GM19025 (cell line): ENCODE measurements around the gene DHX35.

Source experiments
- ATAC-seq: cut with Tn5 transposase; IDR thresholded peaks from one replicate; pipeline ENCODE4 v1.9.1; 2021; ENCODE audit warnings: mild to moderate bottlenecking, low read depth, moderate library complexity; ENCODE audit not compliant: unreplicated experiment

The DHX35 gene

DNA sequence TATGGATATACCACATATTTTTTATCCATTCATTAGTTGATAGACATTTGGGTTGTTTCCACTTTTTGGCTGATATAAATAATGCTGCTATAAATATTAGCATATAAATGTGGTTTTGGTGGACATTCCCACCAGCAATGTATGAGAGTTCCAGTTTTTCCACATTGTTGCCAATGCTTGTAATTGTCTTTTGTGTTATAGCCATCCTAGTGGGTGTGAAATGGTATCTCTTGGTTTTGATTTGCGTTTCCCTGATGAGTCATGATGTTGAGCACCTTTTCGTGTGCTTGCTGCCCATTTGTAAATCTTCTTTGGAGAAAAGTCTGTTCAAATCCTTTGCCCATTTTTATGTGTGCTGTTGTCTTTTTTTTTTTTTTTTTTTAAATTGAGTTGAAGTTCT lies 54.4 kb downstream of the DHX35 start:
- ATAC-seq = no peak

DNA sequence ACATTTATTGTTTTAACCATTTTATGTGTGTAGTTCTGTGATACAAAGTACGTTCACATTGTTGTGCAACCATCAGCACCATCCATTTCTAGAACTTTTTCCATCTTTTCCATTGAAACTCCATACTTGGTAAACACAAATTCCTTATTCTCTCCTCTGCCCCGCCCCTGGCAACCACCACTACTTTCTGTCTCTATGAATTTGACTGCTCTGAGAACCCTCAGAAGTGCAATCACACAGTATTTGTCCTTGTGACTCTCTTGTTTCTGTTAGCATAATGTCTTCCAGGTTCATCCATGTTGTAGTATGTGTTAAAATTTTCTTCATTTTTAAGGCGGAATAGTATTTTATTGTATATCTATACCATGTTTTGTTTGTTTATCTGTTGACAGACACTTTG lies 56.9 kb downstream of the DHX35 start:
- no peak for ATAC-seq

DNA sequence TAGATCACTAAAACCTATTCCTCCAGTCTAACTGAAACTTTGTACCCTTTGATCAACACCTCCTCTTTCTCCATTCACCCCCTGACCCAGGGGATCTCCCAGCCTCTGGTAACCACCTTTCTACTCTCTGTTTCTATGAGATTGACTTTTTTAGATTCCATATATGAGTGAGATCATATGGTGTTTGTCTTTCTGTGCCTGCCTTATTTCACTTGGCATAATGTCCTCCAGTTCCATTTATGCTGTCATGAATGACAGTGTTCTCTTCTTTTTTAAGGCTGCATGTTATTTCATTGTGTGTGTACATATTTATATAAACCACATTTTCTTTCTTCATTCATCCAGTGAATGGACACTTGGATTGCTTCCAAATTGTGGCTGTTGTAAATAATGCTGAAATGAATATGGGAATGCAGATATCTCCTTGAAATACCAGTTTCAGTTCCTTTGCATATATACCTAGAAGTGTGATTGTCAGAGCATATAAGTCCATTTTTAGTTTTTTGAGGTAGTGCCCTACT lies 57.7 kb downstream of the DHX35 start:
- peak; percentile 81 for ATAC-seq

DNA sequence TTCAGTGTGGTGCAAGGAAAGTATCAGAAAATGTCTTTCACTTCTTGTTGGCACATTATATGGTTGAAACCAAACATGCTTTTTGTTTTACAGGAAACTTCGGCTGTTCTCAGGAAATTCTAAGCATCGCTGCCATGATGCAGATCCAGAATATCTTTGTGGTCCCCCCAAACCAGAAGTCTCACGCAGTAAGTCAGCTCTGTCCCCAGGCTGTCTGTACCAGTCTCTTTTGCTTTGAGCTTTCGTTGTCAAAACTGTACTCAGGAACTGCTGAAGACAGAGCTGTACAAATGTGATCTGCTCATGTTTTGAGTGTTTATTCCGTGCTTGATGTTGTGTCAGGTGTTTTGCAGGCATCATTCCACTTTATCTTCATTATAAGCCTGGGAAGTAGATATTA lies 59.6 kb downstream of the DHX35 start:
- ATAC-seq = no peak

DNA sequence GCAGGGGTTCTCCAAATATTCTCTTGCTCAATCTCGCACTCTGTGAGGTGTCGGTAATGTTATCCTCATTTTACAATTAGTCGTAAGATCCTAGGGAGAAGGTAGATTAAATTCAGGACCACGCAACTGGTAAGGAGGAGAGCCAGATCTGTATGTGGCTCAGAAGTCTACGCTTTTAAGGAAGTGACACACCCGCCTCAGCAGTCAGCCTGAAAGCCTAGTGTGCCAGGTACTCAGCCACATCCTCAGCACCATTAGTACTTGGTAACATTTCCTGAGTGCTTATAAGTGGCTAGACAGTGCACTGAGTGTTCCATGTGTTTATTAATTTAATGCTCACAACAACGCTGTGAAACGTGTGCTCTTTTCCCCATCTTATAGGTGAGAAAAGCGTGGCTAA lies 63.7 kb downstream of the DHX35 start:
- no peak for ATAC-seq

DNA sequence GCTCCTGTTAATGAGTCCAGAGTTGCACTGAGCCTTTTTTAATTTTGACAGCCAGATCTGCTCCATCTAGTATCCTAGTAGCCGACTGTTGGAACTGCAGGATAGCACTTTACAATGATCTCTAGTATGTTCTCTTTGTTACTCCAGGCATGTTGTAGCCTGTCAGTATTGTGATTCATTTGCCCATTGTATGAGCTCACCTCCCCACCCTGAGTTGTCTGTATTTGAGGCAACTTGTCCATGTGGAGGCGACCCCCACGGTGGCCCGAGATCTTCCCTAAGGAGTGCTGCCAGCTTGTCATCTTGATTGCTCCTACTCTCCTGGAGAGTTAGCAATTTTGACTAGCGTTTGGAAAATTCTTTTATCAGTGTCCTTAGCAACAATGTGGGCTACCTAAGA lies 67.2 kb downstream of the DHX35 start:
- ATAC-seq = no peak

DNA sequence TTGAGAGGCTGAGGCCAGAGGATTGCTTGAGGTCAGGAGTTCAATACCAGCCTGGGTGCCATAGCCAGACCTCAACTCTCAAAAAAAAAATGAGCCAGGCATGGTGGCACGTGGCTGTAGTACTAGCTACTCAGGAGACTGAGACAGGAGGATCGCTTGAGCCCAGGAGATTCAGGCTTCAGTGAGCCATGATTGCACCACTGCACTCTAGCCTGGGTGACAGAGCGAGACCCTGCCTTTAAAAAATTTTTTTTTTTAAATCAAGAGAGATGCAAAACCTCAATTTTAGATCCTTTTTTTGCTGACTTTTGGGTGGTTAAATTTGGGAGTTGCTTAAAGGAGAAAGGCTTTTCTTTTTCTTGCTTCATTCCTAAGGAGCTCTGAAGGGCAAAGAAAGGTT lies 70.9 kb downstream of the DHX35 start:
- no peak for ATAC-seq

DNA sequence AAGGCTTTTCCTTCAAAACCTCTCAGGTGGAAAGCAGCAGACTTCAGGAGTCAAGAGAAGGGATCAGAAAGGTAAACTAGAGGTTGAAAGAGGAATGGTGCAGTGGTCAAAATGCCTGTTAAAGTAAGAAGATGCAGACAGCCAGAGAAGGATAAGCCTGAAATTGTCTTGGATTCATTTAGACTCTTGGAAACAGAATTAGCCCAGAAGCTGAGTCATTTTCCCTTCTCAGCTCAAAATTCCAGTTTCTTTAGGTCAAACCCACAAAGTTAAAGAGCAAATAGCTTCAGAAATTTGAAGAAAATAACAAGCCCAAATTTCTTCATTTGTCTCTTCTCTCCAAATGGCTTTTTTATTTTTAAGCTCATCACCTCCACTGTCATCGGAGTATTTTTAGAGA lies 73.9 kb downstream of the DHX35 start:
- no peak for ATAC-seq

DNA sequence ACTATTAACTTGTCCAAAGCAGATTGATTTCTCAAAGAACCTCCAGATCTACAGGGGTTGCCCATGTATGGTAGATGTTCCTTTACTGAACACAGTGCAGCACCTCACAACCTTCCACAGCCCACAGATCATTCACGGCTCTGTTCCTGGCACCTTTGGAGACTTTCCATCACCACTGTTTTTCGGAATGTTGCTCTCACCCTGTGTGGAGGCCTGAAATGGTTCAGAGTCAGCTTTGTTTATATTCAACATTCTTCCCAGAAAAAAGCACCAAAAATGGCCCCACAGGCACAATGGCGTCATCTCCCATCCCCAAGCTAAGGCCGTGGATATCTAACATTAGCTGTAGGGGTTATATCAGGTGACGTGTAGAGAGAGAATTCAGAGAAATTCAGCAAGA lies 74.7 kb downstream of the DHX35 start:
- no peak for ATAC-seq

DNA sequence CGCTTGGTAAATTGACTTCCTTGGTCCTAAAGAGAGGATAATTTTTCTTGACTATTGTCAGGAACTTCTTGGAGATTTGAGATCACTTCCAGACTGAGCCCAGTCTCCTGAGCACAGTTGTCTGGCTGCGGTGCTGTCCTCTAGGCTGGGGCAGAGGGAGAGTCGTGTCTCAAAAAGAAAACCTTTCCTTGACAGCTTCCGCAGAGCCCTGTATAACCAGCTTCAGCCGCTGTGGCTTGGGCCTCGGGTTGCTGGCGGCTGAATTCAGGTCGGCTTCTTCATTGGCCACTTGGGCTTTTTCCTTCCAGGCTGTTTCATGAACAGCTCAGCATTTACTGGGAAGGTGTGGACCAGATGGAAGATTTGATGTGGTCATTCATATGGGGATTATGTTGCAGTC lies 75.9 kb downstream of the DHX35 start:
- ATAC-seq = no peak

DNA sequence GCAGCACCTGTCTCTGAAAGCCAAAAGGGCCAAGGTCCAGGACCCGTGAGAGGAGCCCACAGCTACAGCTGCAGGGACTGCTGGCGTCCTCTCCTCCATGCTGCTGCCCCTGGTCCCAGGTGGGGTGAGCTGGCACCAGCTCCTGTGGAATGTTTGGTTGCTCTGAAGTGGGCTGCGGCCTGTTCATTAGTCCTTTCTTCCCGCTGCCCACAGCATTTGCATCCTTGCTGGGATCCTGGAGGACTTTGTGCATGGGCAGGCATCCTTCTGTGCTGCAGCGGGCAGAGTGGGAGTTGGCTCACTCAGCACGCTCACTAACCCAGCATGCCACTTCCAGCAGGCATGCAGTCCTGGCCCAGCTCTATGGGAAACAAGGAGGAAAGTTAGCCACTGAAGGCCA lies 76.4 kb downstream of the DHX35 start:
- no peak for ATAC-seq

DNA sequence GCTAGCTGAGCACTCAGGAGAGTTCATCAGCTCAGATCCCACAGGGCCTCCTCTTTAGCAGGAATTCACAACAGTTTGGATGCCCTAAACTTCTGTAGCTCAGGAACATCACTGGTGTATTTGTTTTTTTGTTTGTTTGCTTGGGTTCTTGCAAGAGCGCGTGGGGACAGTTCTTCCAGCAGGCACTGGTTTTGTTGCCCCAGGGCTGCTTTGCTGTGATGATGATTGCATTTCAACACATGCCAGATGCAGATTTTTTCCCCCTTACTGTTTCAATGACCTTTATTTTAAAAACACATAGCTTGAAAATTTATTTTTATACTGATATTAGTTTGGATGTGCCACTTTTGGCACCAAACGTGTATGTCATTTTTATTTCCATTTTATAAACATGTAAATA lies 77.1 kb downstream of the DHX35 start:
- no peak for ATAC-seq

DNA sequence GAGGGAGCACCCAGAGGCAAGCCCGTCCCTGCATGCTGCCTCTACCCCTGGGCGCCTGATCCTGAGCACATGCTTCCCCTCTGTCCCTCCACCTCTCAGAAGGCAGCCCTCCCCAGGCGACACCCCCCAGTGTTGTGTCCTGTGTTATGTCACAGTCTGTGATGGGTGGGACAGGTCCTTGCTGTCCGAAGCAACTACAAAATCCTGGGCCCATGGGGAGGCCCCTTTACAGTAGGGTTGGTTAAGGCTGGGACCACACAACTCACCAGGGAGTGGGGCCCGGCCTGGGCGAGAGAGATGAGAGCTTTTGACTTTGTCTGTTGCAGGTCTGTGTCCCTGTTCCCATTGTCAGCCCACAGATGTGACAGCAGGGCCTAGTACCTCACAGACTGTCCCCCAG lies 78.0 kb downstream of the DHX35 start:
- no peak for ATAC-seq

DNA sequence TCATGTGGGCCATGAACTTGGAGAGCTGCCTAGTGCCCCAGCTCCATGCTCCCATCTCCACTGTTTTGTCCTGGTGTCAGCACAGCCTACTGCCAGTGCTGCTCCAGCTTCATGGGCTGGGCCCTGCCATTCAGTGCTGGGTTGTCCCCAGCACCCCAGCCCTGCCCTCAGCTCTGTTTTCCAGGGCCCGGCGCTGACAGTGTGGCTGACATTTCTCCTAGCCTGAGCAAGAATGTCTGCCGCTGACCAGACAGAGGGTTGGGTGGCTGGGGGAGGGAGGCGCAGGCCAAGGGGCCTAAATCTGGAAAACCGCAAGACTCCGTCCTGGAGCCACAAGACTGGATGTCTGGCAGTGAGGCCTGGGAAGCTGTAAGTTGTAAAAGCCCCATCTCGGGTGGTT lies 78.9 kb downstream of the DHX35 start:
- no peak for ATAC-seq

DNA sequence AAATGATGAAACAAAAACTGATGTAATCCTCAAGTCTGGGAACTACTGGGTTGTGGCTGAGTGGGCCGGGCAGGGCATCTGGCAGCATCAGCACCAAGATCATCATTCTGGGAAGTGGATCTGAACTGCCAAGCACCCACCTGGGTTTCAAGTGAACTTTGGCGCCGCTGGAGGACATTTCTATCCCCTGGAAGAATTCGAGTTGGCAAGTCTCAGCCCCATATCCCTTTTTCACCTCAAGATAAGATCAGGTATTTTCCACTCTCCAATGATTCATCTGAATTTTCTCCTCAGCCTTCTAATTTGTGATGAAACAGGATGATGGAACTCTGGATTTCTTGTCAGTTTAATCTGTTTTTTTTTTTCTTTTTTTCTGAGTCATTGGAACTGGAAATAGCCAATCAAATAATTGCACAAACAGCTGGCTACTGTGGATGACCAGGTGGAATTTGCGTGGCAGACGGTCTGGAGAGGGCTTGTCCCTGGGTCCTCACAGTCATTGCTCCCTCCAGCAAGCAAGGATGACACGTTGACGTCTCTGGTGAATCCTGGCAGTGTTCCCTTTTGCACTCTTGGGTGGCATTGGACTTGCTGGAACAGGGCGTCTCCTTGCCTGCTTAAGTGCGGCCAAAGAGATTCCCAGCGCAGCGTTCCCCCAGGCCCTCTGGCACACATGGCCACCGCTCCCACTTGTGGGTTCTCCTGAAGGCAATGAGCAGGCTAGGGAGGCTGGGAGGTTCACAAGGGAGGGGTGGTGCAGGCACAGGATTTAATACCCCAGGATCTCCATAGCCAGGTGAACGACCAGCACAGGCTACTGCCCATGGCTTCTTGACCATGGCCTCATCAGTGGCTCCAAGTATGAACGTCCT lies 80.4 kb downstream of the DHX35 start:
- ATAC-seq = no peak

DNA sequence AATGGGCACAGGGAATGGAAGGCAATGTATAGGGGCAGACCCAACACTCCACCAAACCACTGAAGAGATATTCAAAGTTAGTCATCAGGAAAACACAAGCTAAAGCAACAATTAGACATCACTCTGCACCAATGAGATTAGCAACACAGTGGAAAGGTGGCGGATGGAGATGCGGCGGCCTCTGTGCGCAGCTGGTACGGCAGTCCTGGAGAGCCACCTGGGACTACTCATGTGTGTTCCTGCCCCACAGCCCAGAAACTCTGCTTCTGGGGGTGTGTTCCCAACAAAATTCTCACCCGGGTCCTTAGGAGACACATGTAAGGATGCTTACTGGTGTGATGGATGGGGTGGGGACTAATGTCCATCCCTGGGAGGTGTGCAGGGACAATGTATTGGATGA lies 82.4 kb downstream of the DHX35 start:
- no peak for ATAC-seq

DNA sequence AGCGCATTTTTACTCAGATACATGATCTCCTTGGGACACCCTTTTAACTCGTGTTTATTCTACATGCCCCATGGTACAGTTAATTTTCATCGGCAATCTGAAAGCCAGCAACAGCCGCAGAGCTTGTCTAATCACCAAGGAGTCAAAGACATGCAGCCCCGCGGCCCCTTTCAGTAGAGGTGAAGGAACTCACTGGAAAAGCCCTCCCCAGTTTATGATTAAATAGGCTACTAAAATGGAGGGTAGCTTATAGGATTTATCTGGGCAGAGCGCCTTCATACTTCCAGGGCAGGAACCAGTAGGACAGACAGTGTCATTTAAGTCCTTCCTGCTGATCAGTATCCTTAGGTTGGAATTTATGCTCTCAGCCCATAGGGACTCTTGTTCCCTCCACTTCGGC lies 83.5 kb downstream of the DHX35 start:
- ATAC-seq = no peak

DNA sequence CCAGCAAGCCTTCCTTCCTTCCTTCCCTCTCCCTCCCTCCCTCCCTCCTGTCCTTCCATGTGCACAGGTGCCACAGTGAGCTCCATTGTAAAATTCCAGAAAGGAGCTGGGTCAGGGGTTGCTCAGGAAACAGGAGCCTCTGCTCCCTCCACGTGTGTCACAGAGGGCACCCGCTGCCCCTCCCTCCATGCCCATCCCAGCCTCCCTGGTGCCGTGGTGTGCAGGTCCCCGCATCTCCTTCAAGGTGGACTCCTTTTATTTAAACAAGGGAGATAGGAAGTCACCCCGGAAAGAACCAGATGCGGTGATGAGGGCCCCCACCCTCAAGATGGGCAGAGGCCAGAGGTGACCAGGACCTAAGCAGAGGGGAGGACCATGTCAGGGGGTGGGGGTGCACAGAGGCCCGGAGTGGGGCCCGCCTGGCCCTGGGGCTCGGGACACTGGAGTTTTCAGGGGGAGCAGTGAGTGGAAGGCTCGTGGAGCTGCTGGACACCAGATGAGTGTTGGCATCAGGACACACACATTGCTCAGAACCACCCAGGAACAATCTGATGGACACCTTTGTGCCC lies 85.4 kb downstream of the DHX35 start:
- no peak for ATAC-seq

DNA sequence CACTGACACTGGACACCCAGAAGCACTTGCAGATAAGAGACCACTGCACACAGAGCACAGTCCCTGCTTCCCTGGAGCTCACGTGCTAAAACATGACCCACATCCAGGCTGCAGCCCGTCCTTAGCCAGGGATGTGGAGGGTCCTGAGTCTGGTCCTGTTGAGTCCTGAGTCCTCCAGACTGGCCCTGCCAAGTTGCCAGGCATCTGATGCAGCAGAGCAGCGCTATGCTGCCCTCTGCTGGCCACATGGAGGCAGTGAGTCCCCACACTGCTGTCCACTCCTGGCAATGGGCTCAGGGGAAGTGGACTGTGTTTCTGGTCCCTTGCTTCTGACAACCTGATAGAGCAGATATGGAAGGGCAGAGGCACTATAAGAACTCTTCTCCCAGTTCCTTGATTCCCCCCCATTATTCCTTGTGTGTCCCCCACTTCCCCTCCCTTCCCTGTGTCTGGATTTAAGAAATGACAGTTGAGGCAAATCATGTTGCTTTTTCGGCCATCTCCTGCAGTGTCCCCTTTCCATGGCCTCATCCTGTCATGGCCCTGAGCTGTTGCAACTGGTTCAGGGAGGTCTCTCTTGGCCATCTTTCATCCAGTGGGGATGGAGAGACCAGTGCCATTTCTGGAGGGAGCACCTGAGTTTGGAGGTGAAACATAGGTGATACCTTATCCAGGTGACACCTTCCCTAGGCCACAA lies 86.0 kb downstream of the DHX35 start:
- no peak for ATAC-seq

DNA sequence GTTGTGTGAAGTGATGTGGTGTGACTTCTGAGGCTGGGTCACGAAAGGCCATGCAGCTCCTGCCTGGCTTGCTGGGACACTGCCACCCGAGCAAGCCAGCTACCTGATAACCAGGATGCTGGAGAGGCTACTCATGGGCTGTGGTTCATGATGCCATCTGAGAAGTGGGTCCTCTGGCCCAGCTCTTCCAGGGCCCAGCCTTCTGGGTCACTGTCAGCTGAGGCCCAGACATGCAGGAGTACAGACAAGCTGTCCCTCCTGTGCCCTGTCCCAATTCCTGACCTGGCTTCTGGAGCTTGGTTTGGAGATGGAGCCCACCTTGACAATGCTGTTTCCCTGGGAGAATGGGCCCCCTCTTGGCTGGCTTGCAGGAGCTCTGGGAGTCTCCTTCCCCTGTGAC lies 87.0 kb downstream of the DHX35 start:
- ATAC-seq = no peak

DNA sequence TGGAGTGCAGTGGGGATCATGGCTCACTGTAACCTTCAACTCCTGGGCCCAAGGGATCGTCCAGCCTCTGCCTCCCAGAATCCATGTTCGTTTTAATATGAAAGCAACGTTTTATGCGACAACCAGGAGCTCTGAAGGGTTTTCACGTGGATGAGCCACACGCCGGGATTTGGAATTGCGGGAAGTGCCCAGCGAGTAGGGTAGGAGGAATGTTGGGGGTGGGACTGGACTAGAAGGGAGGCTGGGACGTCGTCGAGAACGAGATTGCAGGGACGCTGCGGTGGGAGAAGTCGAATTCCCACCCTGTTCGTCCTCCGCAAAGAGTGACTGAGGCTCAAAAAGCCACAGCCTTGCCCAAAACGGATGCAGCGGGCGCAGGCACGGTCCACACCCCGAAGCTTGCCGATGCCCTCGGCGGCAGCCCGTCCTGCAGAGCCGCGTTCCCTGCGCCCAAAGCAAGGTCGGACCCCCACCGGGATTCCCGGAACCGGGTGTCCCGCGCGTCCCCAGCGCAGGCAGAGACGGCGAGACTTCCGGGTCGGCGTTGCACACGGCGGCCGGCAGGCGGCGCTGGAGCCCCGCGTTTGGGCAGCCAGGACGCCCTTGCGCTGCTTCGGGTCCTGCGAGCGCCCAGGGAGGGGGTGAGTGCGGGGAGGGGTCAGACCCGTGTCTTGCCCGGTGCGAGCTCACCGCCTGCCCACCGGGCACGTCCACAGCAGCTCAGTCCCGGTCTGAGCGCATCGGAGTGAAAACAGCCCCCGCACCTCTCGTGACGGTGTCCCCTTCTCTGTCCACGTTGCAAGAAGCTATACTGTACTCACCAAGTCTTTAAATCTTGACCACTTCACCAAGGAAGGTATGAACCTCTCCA lies 87.8 kb downstream of the DHX35 start:
- ATAC-seq = peak; percentile 76
